Measurements from ENCODE around the gene ZNF787. TPM values are rescaled to one million over a fixed set of nuclear protein-coding genes. Genes with fewer than 3 reads are reported as not detected.

The ZNF787 gene
- total RNA-seq, 1 experiment from 2014 or later = 132 TPM

GRCh38 chr19:56152644-56153043 is 31.5 kb upstream of the ZNF787 start:
- POLR2A ChIA-PET = interaction anchor here (0.6 kb wide), 1 partner anchor 189 kb away, joined by 9 read pairs; no protein-coding TSS in a partner anchor
- no TSS peak for BruUV-seq (replicated peaks)
- ATAC-seq (no peak), DNase-seq (ENCODE audit: low read depth, low spot score) (no peak)
- H3K27me3 ChIP-seq (ENCODE audit: control insufficient read depth, insufficient read depth, low read length) = no peaks in the 10 kb centered on the region
- no peak overlapping the region for H3K27ac ChIP-seq (ENCODE audit: low read length)
- peaks cover 11% of the 10 kb centered on the region for H3K36me3 ChIP-seq (ENCODE audit: control insufficient read depth, insufficient read depth, low read length)
- H3K9me3 ChIP-seq (ENCODE audit: control insufficient read depth, insufficient read depth, low read depth, low read length) = no peaks in the 10 kb centered on the region
- H3K4me3 ChIP-seq (ENCODE audit: low read depth in 2 of 2, low read length in 2 of 2) = no peak overlapping the region
- CTCF ChIA-PET = no interaction called here
- TF ChIP-seq, protein P1, sequence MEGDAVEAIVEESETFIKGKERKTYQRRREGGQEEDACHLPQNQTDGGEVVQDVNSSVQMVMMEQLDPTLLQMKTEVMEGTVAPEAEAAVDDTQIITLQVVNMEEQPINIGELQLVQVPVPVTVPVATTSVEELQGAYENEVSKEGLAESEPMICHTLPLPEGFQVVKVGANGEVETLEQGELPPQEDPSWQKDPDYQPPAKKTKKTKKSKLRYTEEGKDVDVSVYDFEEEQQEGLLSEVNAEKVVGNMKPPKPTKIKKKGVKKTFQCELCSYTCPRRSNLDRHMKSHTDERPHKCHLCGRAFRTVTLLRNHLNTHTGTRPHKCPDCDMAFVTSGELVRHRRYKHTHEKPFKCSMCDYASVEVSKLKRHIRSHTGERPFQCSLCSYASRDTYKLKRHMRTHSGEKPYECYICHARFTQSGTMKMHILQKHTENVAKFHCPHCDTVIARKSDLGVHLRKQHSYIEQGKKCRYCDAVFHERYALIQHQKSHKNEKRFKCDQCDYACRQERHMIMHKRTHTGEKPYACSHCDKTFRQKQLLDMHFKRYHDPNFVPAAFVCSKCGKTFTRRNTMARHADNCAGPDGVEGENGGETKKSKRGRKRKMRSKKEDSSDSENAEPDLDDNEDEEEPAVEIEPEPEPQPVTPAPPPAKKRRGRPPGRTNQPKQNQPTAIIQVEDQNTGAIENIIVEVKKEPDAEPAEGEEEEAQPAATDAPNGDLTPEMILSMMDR (IDR thresholded peaks at IDR 0.05) = no peak
- TF ChIP-seq, protein P2, sequence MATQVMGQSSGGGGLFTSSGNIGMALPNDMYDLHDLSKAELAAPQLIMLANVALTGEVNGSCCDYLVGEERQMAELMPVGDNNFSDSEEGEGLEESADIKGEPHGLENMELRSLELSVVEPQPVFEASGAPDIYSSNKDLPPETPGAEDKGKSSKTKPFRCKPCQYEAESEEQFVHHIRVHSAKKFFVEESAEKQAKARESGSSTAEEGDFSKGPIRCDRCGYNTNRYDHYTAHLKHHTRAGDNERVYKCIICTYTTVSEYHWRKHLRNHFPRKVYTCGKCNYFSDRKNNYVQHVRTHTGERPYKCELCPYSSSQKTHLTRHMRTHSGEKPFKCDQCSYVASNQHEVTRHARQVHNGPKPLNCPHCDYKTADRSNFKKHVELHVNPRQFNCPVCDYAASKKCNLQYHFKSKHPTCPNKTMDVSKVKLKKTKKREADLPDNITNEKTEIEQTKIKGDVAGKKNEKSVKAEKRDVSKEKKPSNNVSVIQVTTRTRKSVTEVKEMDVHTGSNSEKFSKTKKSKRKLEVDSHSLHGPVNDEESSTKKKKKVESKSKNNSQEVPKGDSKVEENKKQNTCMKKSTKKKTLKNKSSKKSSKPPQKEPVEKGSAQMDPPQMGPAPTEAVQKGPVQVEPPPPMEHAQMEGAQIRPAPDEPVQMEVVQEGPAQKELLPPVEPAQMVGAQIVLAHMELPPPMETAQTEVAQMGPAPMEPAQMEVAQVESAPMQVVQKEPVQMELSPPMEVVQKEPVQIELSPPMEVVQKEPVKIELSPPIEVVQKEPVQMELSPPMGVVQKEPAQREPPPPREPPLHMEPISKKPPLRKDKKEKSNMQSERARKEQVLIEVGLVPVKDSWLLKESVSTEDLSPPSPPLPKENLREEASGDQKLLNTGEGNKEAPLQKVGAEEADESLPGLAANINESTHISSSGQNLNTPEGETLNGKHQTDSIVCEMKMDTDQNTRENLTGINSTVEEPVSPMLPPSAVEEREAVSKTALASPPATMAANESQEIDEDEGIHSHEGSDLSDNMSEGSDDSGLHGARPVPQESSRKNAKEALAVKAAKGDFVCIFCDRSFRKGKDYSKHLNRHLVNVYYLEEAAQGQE (IDR thresholded peaks at IDR 0.05; ENCODE audit: insufficient read depth in 1 of 2, low read depth in 2 of 2, low read length in 1 of 2) = no peak
- no peak for TF ChIP-seq SIN3A (IDR thresholded peaks at IDR 0.05; ENCODE audit: borderline replicate concordance, insufficient read depth, low read depth, low read length)
- intact Hi-C loops (cut with micrococcal nuclease; ENCODE audit: unreplicated experiment) (no loop called here), in situ Hi-C loops (cut with HindIII; ENCODE audit: low pct_unique_long_range_greater_than_20kb, low sequenced_read_pairs) (no loop called here)
- no peaks in the 10 kb centered on the region for H3K4me1 ChIP-seq (ENCODE audit: control insufficient read depth, insufficient read depth, low read length)

GRCh38 chr19:56150358-56150757 is 29.3 kb upstream of the ZNF787 start:
- Histone ChIP-seq H3K36me3 (ENCODE audit: control insufficient read depth, insufficient read depth, low read length) (peaks cover 6% of the 10 kb centered on the region), H3K4me1 (ENCODE audit: control insufficient read depth, insufficient read depth, low read length) (no peaks in the 10 kb centered on the region), H3K27ac (ENCODE audit: low read length) (no peak overlapping the region), H3K4me3 (ENCODE audit: low read depth in 2 of 2, low read length in 2 of 2) (no peak overlapping the region), H3K27me3 (ENCODE audit: control insufficient read depth, insufficient read depth, low read length) (no peaks in the 10 kb centered on the region), H3K9me3 (ENCODE audit: control insufficient read depth, insufficient read depth, low read depth, low read length) (no peaks in the 10 kb centered on the region)
- ATAC-seq (no peak), DNase-seq (ENCODE audit: low read depth, low spot score) (no peak)
- ChIA-PET POLR2A (no interaction called here), CTCF (no interaction called here)
- intact Hi-C loops (cut with micrococcal nuclease; ENCODE audit: unreplicated experiment) = no loop called here
- BruUV-seq (replicated peaks) = no TSS peak
- TF ChIP-seq, protein P2 (IDR thresholded peaks at IDR 0.05; ENCODE audit: insufficient read depth in 1 of 2, low read depth in 2 of 2, low read length in 1 of 2) = no peak
- no peak for TF ChIP-seq SIN3A (IDR thresholded peaks at IDR 0.05; ENCODE audit: borderline replicate concordance, insufficient read depth, low read depth, low read length)
- in situ Hi-C loops (cut with HindIII; ENCODE audit: low pct_unique_long_range_greater_than_20kb, low sequenced_read_pairs) = no loop called here

Data from Panc1 (cell line).